DOHH2 (cell line): Measurements from ENCODE around the gene PCDHGA3.

Experiments used
- H3F3A ChIP-seq: fragments of 200-600 bp; sonication (generic), shearing (Covaris generic); 2 replicates; pipeline ENCODE4 v1.6.0; 2016; ENCODE audit warnings: antibody characterized with exemption, mild to moderate bottlenecking; ENCODE audit not compliant: control insufficient read depth, insufficient read depth
- H3K27ac ChIP-seq: fragments of 200-600 bp; sonication (generic); 2 replicates; pipeline ENCODE4 v1.5.1; 2014; ENCODE audit warnings: low read depth, mild to moderate bottlenecking, low read length, moderate library complexity
- H3K27me3 ChIP-seq: fragments of 200-600 bp; sonication (generic); 2 replicates; pipeline ENCODE4 v1.6.1; 2014; ENCODE audit warnings: mild to moderate bottlenecking, low read length, mixed read lengths; ENCODE audit not compliant: control insufficient read depth
- H3K36me3 ChIP-seq: fragments of 200-600 bp; sonication (generic); 2 replicates; pipeline ENCODE4 v1.6.1; 2014; ENCODE audit warnings: mild to moderate bottlenecking, low read length, moderate library complexity, mixed read lengths; ENCODE audit not compliant: control insufficient read depth
- H3K4me1 ChIP-seq: fragments of 200-600 bp; sonication (generic); 2 replicates; pipeline ENCODE4 v1.6.1; 2014; ENCODE audit warnings: mild to moderate bottlenecking, low read length, mixed read lengths; ENCODE audit not compliant: control insufficient read depth
- H3K4me2 ChIP-seq: fragments of 200-600 bp; sonication (generic); 2 replicates; pipeline ENCODE4 v1.6.0; 2014; ENCODE audit warnings: mild to moderate bottlenecking, low read length, moderate library complexity
- H3K4me3 ChIP-seq: fragments of 200-600 bp; sonication (generic); 2 replicates; pipeline ENCODE4 v1.5.1; 2014; ENCODE audit warnings: mild to moderate bottlenecking, low read length, mixed read lengths
- H3K79me2 ChIP-seq: fragments of 200-600 bp; sonication (generic); 2 replicates; pipeline ENCODE4 v1.6.1; 2014; ENCODE audit warnings: mild to moderate bottlenecking, low read length, mixed read lengths; ENCODE audit not compliant: control insufficient read depth
- H3K9me2 ChIP-seq: fragments of 200-600 bp; sonication (generic); replicated peaks from 2 replicates; pipeline ENCODE4 v1.6.1; 2014; ENCODE audit warnings: mild to moderate bottlenecking, low read length, mixed read lengths; ENCODE audit not compliant: control insufficient read depth
- H3K9me3 ChIP-seq: fragments of 200-600 bp; sonication (generic); 2 replicates; pipeline ENCODE4 v1.6.1; 2014; ENCODE audit warnings: antibody characterized with exemption, low read length, mixed read lengths; ENCODE audit not compliant: control insufficient read depth, insufficient read depth
- H4K20me1 ChIP-seq: fragments of 200-600 bp; sonication (generic); 2 replicates; pipeline ENCODE4 v1.6.0; 2014; ENCODE audit warnings: low read depth, mild to moderate bottlenecking, antibody characterized with exemption, low read length, moderate library complexity; ENCODE audit not compliant: control insufficient read depth, insufficient read depth
- CTCF ChIP-seq: fragments of 200-600 bp; sonication (generic); IDR thresholded peaks from one replicate; pipeline ENCODE4 v1.5.1; 2014; ENCODE audit warnings: antibody characterized with exemption, mild to moderate bottlenecking, low read depth, low read length; ENCODE audit not compliant: poor library complexity, severe bottlenecking
- EZH2phosphoT487 ChIP-seq: fragments of 200-600 bp; sonication (generic); IDR thresholded peaks from 2 replicates; pipeline ENCODE4 v1.6.1; 2017; ENCODE audit warnings: borderline replicate concordance, mild to moderate bottlenecking, antibody characterized with exemption, low read length, moderate library complexity, mixed read lengths

The PCDHGA3 gene

GRCh38 chr5:141362719-141363118 lies 19.1 kb downstream of the PCDHGA3 start:
- Histone ChIP-seq H3K4me2 (peak overlapping the region; percentile 58), H3K27me3 (no peaks in the 10 kb centered on the region), H3K79me2 (peaks cover 45% of the 10 kb centered on the region), H3K4me1 (peaks cover 25% of the 10 kb centered on the region), H3F3A (peaks cover 7% of the 10 kb centered on the region; the same call in 1 of the 2 replicates), H3K27ac (peak overlapping the region; percentile 61), H3K4me3 (peak overlapping the region; percentile 61), H3K36me3 (peaks cover 54% of the 10 kb centered on the region), H3K9me2 (no peaks in the 10 kb centered on the region), H3K9me3 (peaks cover 48% of the 10 kb centered on the region), H4K20me1 (no peaks in the 10 kb centered on the region)
- TF ChIP-seq EZH2phosphoT487 (no peak), CTCF (no peak)

DNA sequence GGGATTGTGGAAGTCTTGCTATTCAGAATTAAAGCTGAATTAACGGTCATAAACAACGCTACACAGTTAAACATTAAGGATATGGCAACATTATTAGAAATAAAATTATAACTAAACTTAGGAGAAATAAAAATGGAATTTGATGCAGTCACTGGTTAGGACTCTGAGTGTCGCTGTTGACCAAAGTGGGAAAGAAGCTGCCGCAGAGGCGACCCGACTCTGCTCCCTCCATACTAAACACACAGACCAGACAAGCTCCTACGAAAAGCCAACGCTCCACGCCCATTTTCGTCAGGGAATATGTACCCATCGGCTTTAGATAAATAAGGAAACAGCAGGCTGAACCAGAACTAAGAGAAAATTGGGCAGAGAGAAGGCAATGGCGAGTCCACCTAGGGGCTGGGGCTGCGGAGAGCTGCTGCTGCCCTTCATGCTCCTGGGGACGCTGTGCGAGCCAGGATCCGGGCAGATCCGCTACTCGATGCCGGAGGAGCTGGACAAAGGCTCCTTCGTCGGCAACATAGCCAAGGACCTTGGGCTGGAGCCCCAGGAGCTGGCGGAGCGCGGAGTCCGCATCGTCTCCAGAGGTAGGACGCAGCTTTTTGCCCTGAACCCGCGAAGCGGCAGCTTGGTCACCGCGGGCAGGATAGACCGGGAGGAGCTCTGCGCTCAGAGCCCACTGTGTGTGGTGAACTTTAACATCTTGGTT lies 20.5 kb downstream of the PCDHGA3 start, which contains the start of gene PCDHGA5:
TSS of gene PCDHGA5 (plus strand) at position 211 of the 709 bp plus-strand sequence. CDS start at position 380, 169 bp downstream.
- no peaks in the 10 kb centered on the region for H3K9me2 ChIP-seq
- H3K79me2 ChIP-seq, result peaks cover 45% of the 10 kb centered on the region
- no peaks in the 10 kb centered on the region for H3K27me3 ChIP-seq
- peak within 1 kb of the TSS; percentile 61 for H3K27ac ChIP-seq
- peaks cover 28% of the 10 kb centered on the region for H3K4me1 ChIP-seq
- H3K4me3 ChIP-seq, result peak within 1 kb of the TSS; percentile 61
- peaks cover 54% of the 10 kb centered on the region for H3K36me3 ChIP-seq
- no peaks in the 10 kb centered on the region for H4K20me1 ChIP-seq
- no peak for TF ChIP-seq EZH2phosphoT487
- no peak for TF ChIP-seq CTCF
- peak within 1 kb of the TSS; percentile 58 for H3K4me2 ChIP-seq
- peaks cover 48% of the 10 kb centered on the region for H3K9me3 ChIP-seq
- peaks cover 8% of the 10 kb centered on the region; the same call in 1 of the 2 replicates for H3F3A ChIP-seq

GRCh38 chr5:141366016-141366896 lies 22.6 kb downstream of the PCDHGA3 start:
- no peak overlapping the region for H3K27ac ChIP-seq
- peaks cover 50% of the 10 kb centered on the region for H3K9me3 ChIP-seq
- H3K27me3 ChIP-seq, result no peaks in the 10 kb centered on the region
- no peak for TF ChIP-seq EZH2phosphoT487
- no peak for TF ChIP-seq CTCF
- H3K36me3 ChIP-seq, result peaks cover 58% of the 10 kb centered on the region
- H3K9me2 ChIP-seq, result no peaks in the 10 kb centered on the region
- no peak overlapping the region for H3K4me2 ChIP-seq
- H3F3A ChIP-seq, result peaks cover 8% of the 10 kb centered on the region; the same call in 1 of the 2 replicates
- peaks cover 44% of the 10 kb centered on the region for H3K79me2 ChIP-seq
- H3K4me3 ChIP-seq, result no peak overlapping the region
- H4K20me1 ChIP-seq, result no peaks in the 10 kb centered on the region
- H3K4me1 ChIP-seq, result peaks cover 33% of the 10 kb centered on the region
